Astrocyte of the cerebellum (primary cell): ENCODE measurements around the gene DNAI4.

Source experiments
- DNase-seq: peaks from one replicate; pipeline ENCODE4 v3.0.0-alpha.2; 2011; ENCODE audit warnings: low read depth
- H3K4me3 ChIP-seq: 2 replicates; pipeline ENCODE4 v1.5.1; 2011; ENCODE audit warnings: mild to moderate bottlenecking, low read depth, low read length, moderate library complexity
- in situ Hi-C: cut with HindIII; loops from 2 replicates; pipeline ENCODE4 v1.10.0; 2017; ENCODE audit warnings: low sequenced_read_pairs
- TF ChIP-seq, protein P1 (sequence below): IDR thresholded peaks from 2 replicates; pipeline ENCODE4 v1.5.1; 2012; ENCODE audit warnings: low read length, low read depth, moderate library complexity, mild to moderate bottlenecking; ENCODE audit errors: missing control alignments

DNAI4 gene

GRCh38 chr1:66850989-66851388 lies 73.7 kb downstream of the DNAI4 start:
- H3K4me3 ChIP-seq: no peak overlapping the region
- DNase-seq: no peak
- in situ Hi-C loops: no loop called here
- TF ChIP-seq, protein P1, sequence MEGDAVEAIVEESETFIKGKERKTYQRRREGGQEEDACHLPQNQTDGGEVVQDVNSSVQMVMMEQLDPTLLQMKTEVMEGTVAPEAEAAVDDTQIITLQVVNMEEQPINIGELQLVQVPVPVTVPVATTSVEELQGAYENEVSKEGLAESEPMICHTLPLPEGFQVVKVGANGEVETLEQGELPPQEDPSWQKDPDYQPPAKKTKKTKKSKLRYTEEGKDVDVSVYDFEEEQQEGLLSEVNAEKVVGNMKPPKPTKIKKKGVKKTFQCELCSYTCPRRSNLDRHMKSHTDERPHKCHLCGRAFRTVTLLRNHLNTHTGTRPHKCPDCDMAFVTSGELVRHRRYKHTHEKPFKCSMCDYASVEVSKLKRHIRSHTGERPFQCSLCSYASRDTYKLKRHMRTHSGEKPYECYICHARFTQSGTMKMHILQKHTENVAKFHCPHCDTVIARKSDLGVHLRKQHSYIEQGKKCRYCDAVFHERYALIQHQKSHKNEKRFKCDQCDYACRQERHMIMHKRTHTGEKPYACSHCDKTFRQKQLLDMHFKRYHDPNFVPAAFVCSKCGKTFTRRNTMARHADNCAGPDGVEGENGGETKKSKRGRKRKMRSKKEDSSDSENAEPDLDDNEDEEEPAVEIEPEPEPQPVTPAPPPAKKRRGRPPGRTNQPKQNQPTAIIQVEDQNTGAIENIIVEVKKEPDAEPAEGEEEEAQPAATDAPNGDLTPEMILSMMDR: no peak

GRCh38 chr1:66848193-66848592 lies 76.5 kb downstream of the DNAI4 start:
- TF ChIP-seq, protein P1: no peak
- H3K4me3 ChIP-seq: no peak overlapping the region
- in situ Hi-C loops: no loop called here
- no peak for DNase-seq

GRCh38 chr1:66840929-66841328 lies 83.7 kb downstream of the DNAI4 start:
- in situ Hi-C loops: no loop called here
- TF ChIP-seq, protein P1: no peak
- no peak overlapping the region for H3K4me3 ChIP-seq
- DNase-seq: no peak

DNA sequence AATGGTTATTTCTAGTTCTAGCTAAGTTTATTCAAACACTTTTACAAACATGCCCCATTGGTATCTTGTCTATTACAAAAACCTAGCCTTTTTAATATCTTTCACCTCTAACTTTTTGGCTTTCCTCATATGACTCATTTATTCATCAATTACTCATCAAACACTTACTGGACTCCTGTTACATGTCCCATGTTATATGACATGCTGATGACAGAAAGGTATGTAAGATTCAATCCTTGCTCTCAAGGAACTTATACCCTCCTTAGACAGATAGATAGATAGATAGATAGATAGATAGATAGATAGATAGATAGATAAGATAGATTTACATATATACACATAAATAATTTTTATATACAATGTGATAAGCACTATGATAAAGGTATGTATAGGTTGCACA lies 89.7 kb downstream of the DNAI4 start:
- DNase-seq: no peak
- H3K4me3 ChIP-seq: no peak overlapping the region
- in situ Hi-C loops: no loop called here
- TF ChIP-seq, protein P1: no peak

DNA sequence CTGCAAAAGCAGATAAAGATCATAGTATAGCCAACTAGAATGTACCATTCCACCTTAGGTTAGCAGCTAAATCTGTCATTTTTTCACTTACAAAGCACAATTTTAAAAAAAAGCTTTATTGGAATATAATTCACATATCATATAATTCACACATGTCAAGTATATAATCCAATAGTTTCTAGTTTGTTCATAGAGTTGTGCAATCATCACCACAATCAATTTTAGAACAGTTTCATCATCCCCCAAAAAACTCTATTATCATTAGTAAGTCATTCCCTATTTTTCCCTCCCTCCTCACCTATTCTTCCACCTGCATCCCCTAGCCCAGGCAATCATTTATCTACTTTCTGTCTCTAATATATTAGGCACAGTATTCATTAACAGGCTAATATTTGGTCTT lies 91.5 kb downstream of the DNAI4 start:
- TF ChIP-seq, protein P1: no peak
- DNase-seq: no peak
- H3K4me3 ChIP-seq: no peak overlapping the region
- in situ Hi-C loops: no loop called here

GRCh38 chr1:66831529-66832239 lies 93.0 kb downstream of the DNAI4 start:
- no peak for DNase-seq
- in situ Hi-C loops: no loop called here
- no peak overlapping the region for H3K4me3 ChIP-seq
- TF ChIP-seq, protein P1: no peak

DNA sequence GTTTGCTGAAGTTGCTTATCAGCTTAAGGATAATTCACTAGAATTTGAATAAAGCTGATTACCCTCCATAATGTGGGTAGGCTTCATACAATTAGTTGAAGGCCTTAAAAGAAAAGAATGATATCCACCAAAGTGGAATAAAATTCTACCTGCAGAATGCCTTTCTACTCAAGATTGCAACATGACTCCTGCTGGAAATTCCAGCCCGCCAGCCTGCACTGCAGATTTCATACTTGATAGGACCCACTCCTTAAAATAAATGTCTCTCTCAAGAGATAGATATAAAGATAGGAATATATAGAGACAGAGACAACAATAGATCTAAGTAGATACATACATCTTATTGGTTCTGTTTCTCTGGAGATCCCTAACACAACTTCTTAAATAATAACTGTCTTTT lies 99.9 kb downstream of the DNAI4 start:
- DNase-seq: no peak
- in situ Hi-C loops: no loop called here
- no peak overlapping the region for H3K4me3 ChIP-seq
- TF ChIP-seq, protein P1: no peak
